HG03457 (cell line): Measurements from ENCODE around the gene SEBOX.

Experiments used
- ATAC-seq: cut with Tn5 transposase; IDR thresholded peaks from one replicate; pipeline ENCODE4 v1.9.1; 2021; ENCODE audit warnings: moderate number of reproducible peaks; ENCODE audit not compliant: unreplicated experiment

Gene SEBOX

GRCh38 chr17:28324267-28324745 lies 40.7 kb downstream of the SEBOX start:
- ATAC-seq = no peak

- no peak for ATAC-seq
These were observed 44.6 kb downstream of the SEBOX start for GRCh38 chr17:28320215-28321061.

GRCh38 chr17:28319598-28319935 lies 45.4 kb downstream of the SEBOX start:
- no peak for ATAC-seq

GRCh38 chr17:28318759-28319597 lies 46.0 kb downstream of the SEBOX start, which contains the start of gene TMEM97:
TSS of gene TMEM97 (plus strand) at chr17:28319200. CDS start at chr17:28319240, 40 bp downstream.
- peak; percentile 80 for ATAC-seq

GRCh38 chr17:28317966-28318758 lies 46.8 kb downstream of the SEBOX start:
- ATAC-seq = peak; percentile 8

- no peak for ATAC-seq
These were observed 47.7 kb downstream of the SEBOX start for GRCh38 chr17:28317099-28317965.

GRCh38 chr17:28315846-28316705 lies 48.9 kb downstream of the SEBOX start:
- ATAC-seq = no peak

- no peak for ATAC-seq
These were observed 51.2 kb downstream of the SEBOX start for GRCh38 chr17:28313841-28314240.
